Effector CD4-positive, alpha-beta T cell (primary cell): ENCODE results near the gene PNPLA7.
"Not testable (repeated sequence)": the region's sequence is repeated elsewhere in the genome, so short reads cannot be mapped to it uniquely, and the experiment has no call there.

Source experiments
- DNase-seq: peaks from one replicate; pipeline ENCODE4 v3.0.0-alpha.2; 2020

Gene PNPLA7

GRCh38 chr9:137538058-137538457, 12.1 kb downstream of the PNPLA7 start:
- DNase-seq: no peak

GRCh38 chr9:137536594-137537131, 13.5 kb downstream of the PNPLA7 start:
- DNase-seq: not testable (repeated sequence)

- no peak for DNase-seq
These were observed 15.1 kb downstream of the PNPLA7 start for GRCh38 chr9:137535120-137535428.

GRCh38 chr9:137534256-137535119, 15.7 kb downstream of the PNPLA7 start:
- DNase-seq: no peak

GRCh38 chr9:137532891-137533468, 17.2 kb downstream of the PNPLA7 start:
- not testable (repeated sequence) for DNase-seq

- no peak for DNase-seq
These were observed 19.0 kb downstream of the PNPLA7 start for GRCh38 chr9:137531099-137531765.

- no peak for DNase-seq
These were observed 19.9 kb downstream of the PNPLA7 start for GRCh38 chr9:137530331-137530730.

GRCh38 chr9:137524981-137525317, 25.3 kb downstream of the PNPLA7 start:
- DNase-seq: no peak

GRCh38 chr9:137524161-137524980, 25.8 kb downstream of the PNPLA7 start:
- no peak for DNase-seq

GRCh38 chr9:137522746-137523455, 27.3 kb downstream of the PNPLA7 start:
- no peak for DNase-seq

GRCh38 chr9:137521405-137521985, 28.7 kb downstream of the PNPLA7 start:
- DNase-seq: no peak

- DNase-seq: no peak
These were observed 29.4 kb downstream of the PNPLA7 start for GRCh38 chr9:137520614-137521404.

- DNase-seq: no peak
These were observed 30.6 kb downstream of the PNPLA7 start for GRCh38 chr9:137519553-137519952.

- not testable (repeated sequence) for DNase-seq
These were observed 31.3 kb downstream of the PNPLA7 start for GRCh38 chr9:137518661-137519459.

GRCh38 chr9:137516144-137516917, 33.9 kb downstream of the PNPLA7 start:
- no peak for DNase-seq

- no peak for DNase-seq
These were observed 34.9 kb downstream of the PNPLA7 start for GRCh38 chr9:137515338-137515724.

- no peak for DNase-seq
These were observed 35.4 kb downstream of the PNPLA7 start for GRCh38 chr9:137514691-137515337.

GRCh38 chr9:137513801-137514570, 36.2 kb downstream of the PNPLA7 start:
- DNase-seq: not testable (repeated sequence)
